RWPE2 (cell line): ENCODE data around the gene GTF2IRD1.
A peak's percentile ranks its signal among the peaks of the same experiment; 100 is the strongest.

Source experiments
- ATAC-seq: fragments of 200-7000 bp; cut with Tn5 transposase; 3 replicates; pipeline ENCODE4 v1.9.1; 2021; ENCODE audit warnings: low read depth
- DNase-seq: peaks from one replicate; pipeline ENCODE4 v3.0.0-alpha.2; 2020; ENCODE audit warnings: low spot score
- H3K27ac ChIP-seq: fragments of 450-650 bp; 2 replicates; pipeline ENCODE4 v1.5.1; 2017; ENCODE audit warnings: mild to moderate bottlenecking; ENCODE audit not compliant: poor library complexity, severe bottlenecking
- H3K27me3 ChIP-seq: fragments of 250-450 bp; sonication (Bioruptor Pico); 2 replicates; pipeline ENCODE4 v1.5.1; 2021; ENCODE audit warnings: mild to moderate bottlenecking, moderate library complexity; ENCODE audit not compliant: insufficient read depth, poor library complexity, severe bottlenecking
- H3K36me3 ChIP-seq: fragments of 250-450 bp; sonication (Bioruptor Pico); 2 replicates; pipeline ENCODE4 v1.5.1; 2020; ENCODE audit warnings: low read depth, mild to moderate bottlenecking, moderate library complexity
- H3K4me1 ChIP-seq: fragments of 250-450 bp; sonication (Bioruptor Pico); 2 replicates; pipeline ENCODE4 v1.5.1; 2021; ENCODE audit warnings: mild to moderate bottlenecking, moderate library complexity; ENCODE audit not compliant: insufficient read depth, poor library complexity, severe bottlenecking
- H3K4me3 ChIP-seq: fragments of 250-450 bp; sonication (Bioruptor Pico); 2 replicates; pipeline ENCODE4 v1.5.1; 2021; ENCODE audit warnings: mild to moderate bottlenecking, moderate library complexity; ENCODE audit not compliant: severe bottlenecking
- H3K9me3 ChIP-seq: fragments of 250-450 bp; sonication (Bioruptor Pico); 2 replicates; pipeline ENCODE4 v1.5.1; 2021; ENCODE audit warnings: mild to moderate bottlenecking, moderate library complexity; ENCODE audit not compliant: severe bottlenecking
- TF ChIP-seq, protein P1 (sequence below): fragments of 450-650 bp; IDR thresholded peaks from one replicate; pipeline ENCODE4 v1.5.1; 2017; ENCODE audit warnings: mild to moderate bottlenecking, moderate library complexity; ENCODE audit not compliant: poor library complexity, severe bottlenecking

GTF2IRD1 gene

DNA sequence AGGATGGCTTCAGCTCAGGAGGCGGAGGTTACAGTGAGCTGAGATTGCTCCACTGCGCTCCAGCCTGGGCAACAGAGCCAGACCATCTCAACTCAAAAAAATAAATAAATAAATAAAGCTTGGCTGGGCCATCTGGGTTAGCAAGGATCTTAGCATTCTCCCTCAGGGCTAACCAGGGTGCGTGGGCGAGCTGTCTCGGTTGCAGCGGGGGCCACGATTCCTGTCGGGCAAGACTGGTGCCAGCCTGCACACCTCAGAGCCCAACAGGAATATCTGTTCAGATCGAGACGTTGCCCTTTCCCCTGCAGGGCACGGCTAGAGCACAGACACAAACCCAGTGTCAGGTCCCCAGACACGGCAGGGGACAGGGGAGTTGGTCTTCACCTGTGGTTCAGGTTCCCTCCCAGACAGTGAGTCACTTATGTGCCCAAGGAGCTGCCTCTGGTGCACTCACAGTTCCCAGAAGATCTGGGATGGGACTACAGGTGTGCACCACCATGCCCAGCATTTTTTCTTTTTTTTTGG lies 128.3 kb downstream of the GTF2IRD1 start:
- Histone ChIP-seq H3K27me3 (no peaks in the 10 kb centered on the region), H3K27ac (no peak overlapping the region), H3K4me3 (no peak overlapping the region), H3K4me1 (peaks cover 3% of the 10 kb centered on the region), H3K9me3 (no peaks in the 10 kb centered on the region), H3K36me3 (0 out of 2 replicates have a peak, but pooled peaks cover 6% of the 10 kb centered on the region)
- TF ChIP-seq, protein P1, sequence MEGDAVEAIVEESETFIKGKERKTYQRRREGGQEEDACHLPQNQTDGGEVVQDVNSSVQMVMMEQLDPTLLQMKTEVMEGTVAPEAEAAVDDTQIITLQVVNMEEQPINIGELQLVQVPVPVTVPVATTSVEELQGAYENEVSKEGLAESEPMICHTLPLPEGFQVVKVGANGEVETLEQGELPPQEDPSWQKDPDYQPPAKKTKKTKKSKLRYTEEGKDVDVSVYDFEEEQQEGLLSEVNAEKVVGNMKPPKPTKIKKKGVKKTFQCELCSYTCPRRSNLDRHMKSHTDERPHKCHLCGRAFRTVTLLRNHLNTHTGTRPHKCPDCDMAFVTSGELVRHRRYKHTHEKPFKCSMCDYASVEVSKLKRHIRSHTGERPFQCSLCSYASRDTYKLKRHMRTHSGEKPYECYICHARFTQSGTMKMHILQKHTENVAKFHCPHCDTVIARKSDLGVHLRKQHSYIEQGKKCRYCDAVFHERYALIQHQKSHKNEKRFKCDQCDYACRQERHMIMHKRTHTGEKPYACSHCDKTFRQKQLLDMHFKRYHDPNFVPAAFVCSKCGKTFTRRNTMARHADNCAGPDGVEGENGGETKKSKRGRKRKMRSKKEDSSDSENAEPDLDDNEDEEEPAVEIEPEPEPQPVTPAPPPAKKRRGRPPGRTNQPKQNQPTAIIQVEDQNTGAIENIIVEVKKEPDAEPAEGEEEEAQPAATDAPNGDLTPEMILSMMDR, result no peak
- peak; percentile 24; the same call in 1 of the 3 replicates for ATAC-seq
- no peak for DNase-seq

DNA sequence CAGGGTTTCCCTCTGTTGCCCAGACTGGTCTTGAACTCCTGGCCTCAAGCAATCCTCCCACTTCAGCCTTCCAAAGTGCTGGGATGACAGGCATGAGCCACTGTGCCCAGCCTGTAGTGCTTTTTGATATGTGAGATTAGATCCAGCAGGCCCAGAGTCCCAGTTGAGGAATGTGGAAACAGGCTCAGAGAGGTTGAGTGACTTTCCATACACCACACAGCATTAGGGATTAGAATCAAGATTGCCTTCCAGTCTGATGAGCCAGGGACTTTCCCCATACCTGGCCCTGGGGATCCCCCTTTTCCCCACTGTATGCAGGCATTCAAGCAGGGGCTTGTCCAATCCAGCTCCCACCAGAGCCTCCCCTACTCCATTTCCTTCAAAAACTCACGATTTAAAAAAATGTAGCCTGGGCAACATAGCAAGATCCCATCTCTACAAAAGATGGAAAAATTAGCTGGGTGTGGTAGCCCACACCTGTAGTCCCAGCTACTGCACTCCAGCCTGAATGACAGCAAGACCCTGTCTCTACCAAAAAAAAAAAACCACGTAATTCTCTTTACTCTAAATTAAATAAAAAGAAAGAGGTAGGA lies 128.8 kb downstream of the GTF2IRD1 start:
- H3K27me3 ChIP-seq, result no peaks in the 10 kb centered on the region
- ATAC-seq (no peak), DNase-seq (no peak)
- H3K27ac ChIP-seq, result no peak overlapping the region
- TF ChIP-seq, protein P1, result no peak
- H3K4me1 ChIP-seq, result peaks cover 6% of the 10 kb centered on the region
- H3K9me3 ChIP-seq, result no peaks in the 10 kb centered on the region
- 0 out of 2 replicates have a peak, but pooled peaks cover 6% of the 10 kb centered on the region for H3K36me3 ChIP-seq
- H3K4me3 ChIP-seq, result no peak overlapping the region

DNA sequence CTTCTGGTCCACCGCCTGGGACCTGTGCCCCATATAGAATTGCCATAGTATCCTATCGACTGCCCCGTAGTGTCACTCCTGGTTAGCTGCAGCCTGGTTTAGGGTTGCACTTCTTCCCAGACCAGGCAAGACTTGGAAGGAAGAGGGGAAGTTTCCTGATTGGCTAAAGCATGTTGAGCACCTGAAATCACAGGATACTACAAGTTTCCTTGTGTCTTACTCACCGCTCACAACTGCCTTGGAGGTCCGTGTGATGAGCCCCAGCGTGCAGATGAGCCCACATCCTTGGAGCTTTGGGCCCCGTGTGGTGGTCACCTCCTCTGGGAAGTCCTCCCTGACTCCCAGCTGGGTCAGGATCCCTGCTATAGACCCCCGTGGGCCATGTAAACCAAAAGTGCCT lies 129.9 kb downstream of the GTF2IRD1 start:
- H3K9me3 ChIP-seq, result no peaks in the 10 kb centered on the region
- TF ChIP-seq, protein P1, result no peak
- H3K27ac ChIP-seq, result no peak overlapping the region
- no peaks in the 10 kb centered on the region for H3K27me3 ChIP-seq
- no peak for DNase-seq
- H3K4me3 ChIP-seq, result no peak overlapping the region
- H3K36me3 ChIP-seq, result 0 out of 2 replicates have a peak, but pooled peaks cover 6% of the 10 kb centered on the region
- H3K4me1 ChIP-seq, result peaks cover 6% of the 10 kb centered on the region
- peak; percentile 39; the same call in 2 of the 3 replicates for ATAC-seq

DNA sequence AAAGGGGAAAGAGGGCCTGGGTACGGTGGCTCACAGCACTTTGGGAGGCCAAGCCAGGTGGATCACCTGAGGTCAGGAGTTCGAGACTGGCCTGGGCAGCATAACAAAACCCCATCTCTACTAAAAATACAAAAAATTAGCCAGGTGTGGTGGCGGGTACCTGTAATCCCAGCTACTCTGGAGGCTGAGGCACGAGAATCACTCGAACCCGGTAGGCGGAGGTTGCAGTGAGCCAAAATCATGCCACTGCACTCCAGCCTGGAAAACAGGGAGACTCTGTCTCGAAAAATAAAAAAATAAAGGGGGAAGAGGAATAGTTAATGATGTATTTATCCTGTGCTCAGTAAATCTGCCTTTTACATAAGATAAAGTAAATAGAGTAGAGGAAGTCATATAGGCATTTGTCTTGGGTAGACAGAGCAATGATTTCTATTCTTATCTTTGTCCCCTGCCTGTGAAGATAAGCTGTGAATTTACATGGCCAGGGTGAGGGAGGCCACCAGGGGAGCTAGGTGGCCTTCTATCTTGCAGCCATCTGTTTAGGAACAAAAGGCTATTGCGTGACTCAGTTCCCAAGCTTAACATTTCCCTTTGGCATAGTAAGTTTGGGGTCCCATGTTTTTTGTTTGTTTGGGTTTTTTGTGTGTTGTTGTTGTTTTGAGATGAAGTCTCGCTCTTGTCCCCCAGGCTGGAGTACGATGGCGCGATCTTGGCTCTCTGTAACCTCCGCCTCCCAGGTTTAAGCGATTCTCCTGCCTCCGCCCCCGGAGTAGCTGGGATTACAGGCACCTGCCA lies 130.7 kb downstream of the GTF2IRD1 start:
- TF ChIP-seq, protein P1, result no peak
- DNase-seq (no peak), ATAC-seq (no peak)
- H3K36me3 ChIP-seq, result 0 out of 2 replicates have a peak, but pooled peaks cover 6% of the 10 kb centered on the region
- H3K9me3 ChIP-seq, result no peaks in the 10 kb centered on the region
- no peak overlapping the region for H3K27ac ChIP-seq
- no peaks in the 10 kb centered on the region for H3K27me3 ChIP-seq
- H3K4me1 ChIP-seq, result peaks cover 6% of the 10 kb centered on the region
- H3K4me3 ChIP-seq, result no peak overlapping the region
